Limb (tissue), 2 donors: ENCODE data around the gene PYY.

Experiments
- DNase-seq, 2 donors: peaks; one replicate each; pipeline ENCODE4 v3.0.0-alpha.2; 2016; ENCODE audit errors: extremely low spot score in 2 of 2

Gene PYY

GRCh38 chr17:43916385-43916784, 37.4 kb downstream of the PYY start:
- DNase-seq: no peak

GRCh38 chr17:43915559-43915958, 38.2 kb downstream of the PYY start:
- DNase-seq: no peak

GRCh38 chr17:43914451-43914850, 39.3 kb downstream of the PYY start:
- no peak for DNase-seq

- DNase-seq: no peak
Measured at GRCh38 chr17:43913584-43913983, 40.2 kb downstream of the PYY start.

GRCh38 chr17:43912635-43913304, 41.0 kb downstream of the PYY start:
- DNase-seq: no peak

- DNase-seq: no peak
Measured at GRCh38 chr17:43911904-43912303, 41.8 kb downstream of the PYY start.

- DNase-seq: no peak
Measured at GRCh38 chr17:43909537-43910231, 44.1 kb downstream of the PYY start.

- peak; percentile 82 to 83 for DNase-seq
Measured at GRCh38 chr17:43907998-43908721, 45.6 kb downstream of the PYY start.

- peak; percentile 85 to 91 for DNase-seq
Measured at GRCh38 chr17:43907425-43907981, 46.2 kb downstream of the PYY start, which contains the start of gene MPP2. TSS of gene MPP2 (minus strand) at chr17:43907536. CDS start at chr17:43904460, 3,076 bp downstream.

- no peak for DNase-seq
Measured at GRCh38 chr17:43906951-43907424, 46.8 kb downstream of the PYY start.

- peak; percentile 63 to 89 for DNase-seq
Measured at GRCh38 chr17:43905985-43906852, 47.5 kb downstream of the PYY start.

GRCh38 chr17:43905400-43905984, 48.2 kb downstream of the PYY start:
- DNase-seq: peak in 1 of 2 donors; percentile 54
